HEK293T (cell line): Measurements from ENCODE around the gene TFB2M.

Experiments
- ARNT ChIP-seq: fragments of 450-650 bp; IDR thresholded peaks from 2 replicates; pipeline ENCODE4 v1.6.1; 2017; ENCODE audit warnings: mild to moderate bottlenecking
- BHLHE40 ChIP-seq: fragments of 450-650 bp; IDR thresholded peaks from 2 replicates; pipeline ENCODE4 v1.6.1; 2016; ENCODE audit warnings: mild to moderate bottlenecking, moderate library complexity, borderline replicate concordance
- CTBP1 ChIP-seq: fragments of 450-650 bp; IDR thresholded peaks from 2 replicates; pipeline ENCODE4 v1.6.1; 2016; ENCODE audit warnings: borderline replicate concordance
- FOXA1 ChIP-seq: fragments of 450-650 bp; IDR thresholded peaks from 2 replicates; pipeline ENCODE4 v1.6.1; 2016; ENCODE audit warnings: mild to moderate bottlenecking
- FOXK2 ChIP-seq: fragments of 450-650 bp; IDR thresholded peaks from 2 replicates; pipeline ENCODE4 v1.6.1; 2016; ENCODE audit warnings: mild to moderate bottlenecking
- FOXM1 ChIP-seq: fragments of 450-650 bp; IDR thresholded peaks from 2 replicates; pipeline ENCODE4 v1.6.1; 2017; ENCODE audit warnings: mild to moderate bottlenecking, borderline replicate concordance
- HDGF ChIP-seq: fragments of 450-650 bp; IDR thresholded peaks from 2 replicates; pipeline ENCODE4 v1.6.1; 2017; ENCODE audit warnings: antibody characterized with exemption, borderline replicate concordance
- LEF1 ChIP-seq: fragments of 450-650 bp; IDR thresholded peaks from 2 replicates; pipeline ENCODE4 v1.6.1; 2017; ENCODE audit warnings: mild to moderate bottlenecking, borderline replicate concordance
- NFRKB ChIP-seq: fragments of 450-650 bp; IDR thresholded peaks from 2 replicates; pipeline ENCODE4 v1.6.1; 2016; ENCODE audit warnings: mild to moderate bottlenecking, moderate library complexity
- PKNOX1 ChIP-seq: fragments of 450-650 bp; IDR thresholded peaks from 2 replicates; pipeline ENCODE4 v1.6.1; 2016
- SP1 ChIP-seq: fragments of 450-650 bp; IDR thresholded peaks from 2 replicates; pipeline ENCODE4 v1.6.1; 2017
- SUZ12 ChIP-seq: fragments of 450-650 bp; IDR thresholded peaks from 2 replicates; pipeline ENCODE4 v1.6.1; 2016; ENCODE audit warnings: mild to moderate bottlenecking
- TARDBP ChIP-seq: fragments of 450-650 bp; IDR thresholded peaks from 2 replicates; pipeline ENCODE4 v1.6.1; 2016

GRCh38 chr1:246600579-246600978 is 34.5 kb upstream of the TFB2M start:
- TF ChIP-seq SP1, result no peak
- no peak for TF ChIP-seq TARDBP
- TF ChIP-seq FOXA1, result no peak
- no peak for TF ChIP-seq BHLHE40
- TF ChIP-seq LEF1, result no peak
- TF ChIP-seq FOXM1, result no peak
- TF ChIP-seq ARNT, result no peak
- no peak for TF ChIP-seq NFRKB
- TF ChIP-seq SUZ12, result no peak
- TF ChIP-seq FOXK2, result no peak
- TF ChIP-seq CTBP1, result no peak
- TF ChIP-seq PKNOX1, result no peak
- TF ChIP-seq HDGF, result no peak
